Measurements from ENCODE around the gene CCDC182.

GRCh38 chr17:57749701-57750100 is 4.6 kb upstream of the CCDC182 start:
- no peak for TF ChIP-seq ZNF37A (tag by site-specific recombination; IDR thresholded peaks at IDR 0.05)
- TF ChIP-seq PBX3 (CRISPR knock-in tag; IDR thresholded peaks at IDR 0.05) = no peak
- no peak for TF ChIP-seq CTCF (tag by site-specific recombination; IDR thresholded peaks at IDR 0.05)
- no peak for TF ChIP-seq KLF9 (tag by site-specific recombination; IDR thresholded peaks at IDR 0.05; ENCODE audit: low read depth)
- TF ChIP-seq ZNF350 (tag by site-specific recombination; IDR thresholded peaks at IDR 0.05) = no peak
